ENCODE measurements around the gene HYCC1.

- TF ChIP-seq CTCF (IDR thresholded peaks at IDR 0.05; ENCODE audit: low read length) (no peak), EZH2 (IDR thresholded peaks at IDR 0.05; ENCODE audit: borderline replicate concordance, low read length) (no peak)
Observed at GRCh38 chr7:23043441-23043840, 29.5 kb upstream of the HYCC1 start.
